ENCODE data around the gene LHFPL2. TPM values are rescaled to one million over a fixed set of nuclear protein-coding genes. Genes with fewer than 3 reads are reported as not detected.

Gene LHFPL2, protein sequence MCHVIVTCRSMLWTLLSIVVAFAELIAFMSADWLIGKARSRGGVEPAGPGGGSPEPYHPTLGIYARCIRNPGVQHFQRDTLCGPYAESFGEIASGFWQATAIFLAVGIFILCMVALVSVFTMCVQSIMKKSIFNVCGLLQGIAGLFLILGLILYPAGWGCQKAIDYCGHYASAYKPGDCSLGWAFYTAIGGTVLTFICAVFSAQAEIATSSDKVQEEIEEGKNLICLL
- polyA plus RNA-seq (2012; ENCODE audit: insufficient read length, low read depth): 37.0 TPM

DNA sequence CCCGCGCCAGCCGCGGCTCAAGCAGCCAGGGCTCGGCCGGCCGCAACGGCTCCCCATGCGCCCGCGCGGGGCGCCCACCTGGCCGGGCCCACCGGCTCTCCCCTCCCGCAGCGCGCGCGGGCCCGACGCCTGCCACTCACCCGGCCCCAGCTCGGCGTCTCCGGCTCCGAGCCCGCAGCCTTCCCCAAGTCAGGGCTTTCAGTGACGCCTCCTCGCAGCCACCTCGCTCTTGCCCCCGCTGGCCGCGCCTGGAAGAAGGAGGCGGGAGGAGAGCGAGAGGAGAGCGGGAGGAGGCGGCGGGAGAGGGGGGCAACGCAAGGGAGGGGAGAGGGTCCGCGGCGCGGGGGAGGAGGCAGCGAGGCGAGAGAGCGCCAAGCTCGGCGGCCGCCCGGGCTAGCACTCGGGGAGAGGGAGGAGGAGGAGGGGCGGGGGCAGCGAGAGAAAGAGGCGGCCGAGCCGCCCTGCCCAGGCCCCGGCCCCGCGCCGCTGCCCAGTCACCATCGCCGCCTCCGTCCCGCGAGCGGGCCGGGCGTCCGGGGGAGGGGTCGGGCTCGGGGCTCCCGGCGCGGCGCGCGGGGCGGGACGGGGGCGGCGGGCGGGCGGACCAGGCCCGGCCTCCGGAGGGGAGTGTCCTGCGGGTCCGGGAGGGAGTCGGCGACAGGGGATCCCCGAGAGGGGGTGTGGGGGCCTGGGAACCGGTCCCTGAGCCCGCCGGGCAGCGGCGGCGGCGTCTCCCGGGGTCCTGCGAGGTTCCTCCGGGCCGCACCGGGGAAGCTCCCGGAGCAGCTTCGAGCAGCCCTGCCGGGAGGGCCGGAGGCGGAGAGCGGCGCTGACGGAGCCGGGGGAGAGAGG, at the start of gene LHFPL2:
Gene LHFPL2, minus strand, starts transcription at position 414 of the 852 bp plus-strand sequence. CDS start 138,559 bp downstream, outside the sequence.
- no peak for TF ChIP-seq TAF1 (IDR thresholded peaks at IDR 0.05; ENCODE audit: borderline replicate concordance, insufficient read depth, low read length)
- TF ChIP-seq, protein P1, sequence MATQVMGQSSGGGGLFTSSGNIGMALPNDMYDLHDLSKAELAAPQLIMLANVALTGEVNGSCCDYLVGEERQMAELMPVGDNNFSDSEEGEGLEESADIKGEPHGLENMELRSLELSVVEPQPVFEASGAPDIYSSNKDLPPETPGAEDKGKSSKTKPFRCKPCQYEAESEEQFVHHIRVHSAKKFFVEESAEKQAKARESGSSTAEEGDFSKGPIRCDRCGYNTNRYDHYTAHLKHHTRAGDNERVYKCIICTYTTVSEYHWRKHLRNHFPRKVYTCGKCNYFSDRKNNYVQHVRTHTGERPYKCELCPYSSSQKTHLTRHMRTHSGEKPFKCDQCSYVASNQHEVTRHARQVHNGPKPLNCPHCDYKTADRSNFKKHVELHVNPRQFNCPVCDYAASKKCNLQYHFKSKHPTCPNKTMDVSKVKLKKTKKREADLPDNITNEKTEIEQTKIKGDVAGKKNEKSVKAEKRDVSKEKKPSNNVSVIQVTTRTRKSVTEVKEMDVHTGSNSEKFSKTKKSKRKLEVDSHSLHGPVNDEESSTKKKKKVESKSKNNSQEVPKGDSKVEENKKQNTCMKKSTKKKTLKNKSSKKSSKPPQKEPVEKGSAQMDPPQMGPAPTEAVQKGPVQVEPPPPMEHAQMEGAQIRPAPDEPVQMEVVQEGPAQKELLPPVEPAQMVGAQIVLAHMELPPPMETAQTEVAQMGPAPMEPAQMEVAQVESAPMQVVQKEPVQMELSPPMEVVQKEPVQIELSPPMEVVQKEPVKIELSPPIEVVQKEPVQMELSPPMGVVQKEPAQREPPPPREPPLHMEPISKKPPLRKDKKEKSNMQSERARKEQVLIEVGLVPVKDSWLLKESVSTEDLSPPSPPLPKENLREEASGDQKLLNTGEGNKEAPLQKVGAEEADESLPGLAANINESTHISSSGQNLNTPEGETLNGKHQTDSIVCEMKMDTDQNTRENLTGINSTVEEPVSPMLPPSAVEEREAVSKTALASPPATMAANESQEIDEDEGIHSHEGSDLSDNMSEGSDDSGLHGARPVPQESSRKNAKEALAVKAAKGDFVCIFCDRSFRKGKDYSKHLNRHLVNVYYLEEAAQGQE (IDR thresholded peaks at IDR 0.05; ENCODE audit: insufficient read depth in 1 of 2, low read depth in 2 of 2, low read length in 2 of 2): no peak
- TF ChIP-seq FOXP2 (optimal IDR thresholded peaks at IDR 0.05; ENCODE audit: borderline replicate concordance, extremely low read depth, extremely low read length, insufficient read depth): no peak
- no peak for TF ChIP-seq POLR2AphosphoS5 (IDR thresholded peaks at IDR 0.05; ENCODE audit: low read depth, low read length)
- no peak for TF ChIP-seq SIN3A (IDR thresholded peaks at IDR 0.05; ENCODE audit: borderline replicate concordance, insufficient read depth, low read length)

DNA sequence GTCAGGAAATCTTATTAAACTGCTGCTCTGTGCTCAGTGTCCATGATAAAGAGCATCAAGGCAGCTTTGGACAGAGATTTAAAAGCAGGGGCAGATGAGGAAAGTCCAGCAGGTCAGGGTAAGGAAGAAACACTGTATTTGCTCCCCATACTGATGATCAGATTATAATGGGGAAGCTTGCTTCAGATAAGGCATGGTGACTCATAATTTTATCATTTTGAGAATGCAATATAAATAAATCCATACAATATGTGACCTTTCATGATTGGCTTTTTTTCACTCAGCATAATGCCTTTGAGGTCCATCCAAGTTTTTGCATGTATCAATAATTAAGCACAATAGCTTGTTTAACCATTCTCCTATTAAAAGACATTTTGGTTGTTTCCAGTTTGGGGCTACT, 48.1 kb upstream of the LHFPL2 start:
- TF ChIP-seq TAF1 (IDR thresholded peaks at IDR 0.05; ENCODE audit: borderline replicate concordance, insufficient read depth, low read length): no peak
- TF ChIP-seq POLR2AphosphoS5 (IDR thresholded peaks at IDR 0.05; ENCODE audit: low read depth, low read length): no peak
- no peak for TF ChIP-seq FOXP2 (optimal IDR thresholded peaks at IDR 0.05; ENCODE audit: borderline replicate concordance, extremely low read depth, extremely low read length, insufficient read depth)
- TF ChIP-seq, protein P1 (IDR thresholded peaks at IDR 0.05; ENCODE audit: insufficient read depth in 1 of 2, low read depth in 2 of 2, low read length in 2 of 2): no peak
- TF ChIP-seq SIN3A (IDR thresholded peaks at IDR 0.05; ENCODE audit: borderline replicate concordance, insufficient read depth, low read length): no peak

DNA sequence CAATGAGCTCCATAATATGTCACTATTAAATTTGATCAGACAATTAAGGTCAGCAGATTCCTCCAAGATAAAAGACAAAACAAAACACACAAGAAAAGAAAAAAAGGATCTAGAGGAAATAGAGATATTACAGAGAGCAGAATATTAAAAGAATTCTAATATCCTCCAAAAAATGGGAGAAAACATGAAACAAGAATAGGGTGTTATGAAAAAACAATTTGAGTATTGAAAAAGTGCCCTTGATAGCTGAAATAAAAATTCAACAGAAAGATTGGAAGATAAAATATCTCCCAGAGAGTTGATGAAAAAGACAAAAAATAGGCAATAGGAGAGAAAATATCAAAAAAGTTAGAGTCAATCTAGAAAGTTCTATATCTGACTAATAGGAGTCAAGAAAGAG, 44.8 kb upstream of the LHFPL2 start:
- TF ChIP-seq FOXP2 (optimal IDR thresholded peaks at IDR 0.05; ENCODE audit: borderline replicate concordance, extremely low read depth, extremely low read length, insufficient read depth) (no peak), SIN3A (IDR thresholded peaks at IDR 0.05; ENCODE audit: borderline replicate concordance, insufficient read depth, low read length) (no peak), POLR2AphosphoS5 (IDR thresholded peaks at IDR 0.05; ENCODE audit: low read depth, low read length) (no peak), TAF1 (IDR thresholded peaks at IDR 0.05; ENCODE audit: borderline replicate concordance, insufficient read depth, low read length) (no peak)
- TF ChIP-seq, protein P1 (IDR thresholded peaks at IDR 0.05; ENCODE audit: insufficient read depth in 1 of 2, low read depth in 2 of 2, low read length in 2 of 2): no peak

DNA sequence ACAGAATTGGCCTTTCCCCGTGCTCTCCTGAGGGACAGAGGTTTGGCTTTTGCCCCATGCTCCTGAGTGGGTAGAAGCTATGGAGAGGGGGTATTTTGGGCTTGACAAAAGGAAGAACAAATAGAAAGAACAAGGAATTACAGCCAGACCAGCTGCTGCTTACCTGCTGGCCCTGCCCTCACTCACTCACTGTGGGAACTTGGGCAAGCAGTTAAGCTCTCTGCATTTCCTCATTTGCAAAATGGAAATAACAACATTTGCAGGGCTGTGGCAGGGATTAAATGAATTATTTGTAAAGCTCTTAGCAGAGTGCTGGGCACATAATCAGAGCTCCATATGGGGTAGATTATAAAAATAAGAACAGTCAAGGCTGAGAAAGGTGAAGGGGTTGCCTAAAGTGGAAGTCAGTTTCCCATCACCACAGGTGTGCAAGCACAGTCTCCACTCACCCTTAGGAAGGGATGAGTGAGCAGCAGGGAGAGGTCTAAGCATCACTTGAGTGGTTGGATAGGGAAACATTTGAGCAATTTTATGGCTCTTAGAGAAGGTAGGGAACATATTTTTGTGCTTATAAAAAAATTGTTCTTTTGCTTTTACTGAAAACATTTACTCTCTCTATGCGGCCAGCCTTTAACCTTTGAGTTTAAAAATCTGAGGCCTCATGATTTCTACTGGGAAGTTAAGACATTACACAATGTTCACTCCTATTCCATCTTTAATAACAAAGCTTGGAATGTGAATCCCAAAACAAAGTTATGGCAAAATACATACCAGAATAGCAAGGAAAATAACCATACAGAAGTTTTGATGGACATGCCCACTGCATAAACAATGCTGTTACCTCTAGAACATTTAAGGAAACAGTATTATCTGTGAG, 42.8 kb upstream of the LHFPL2 start:
- TF ChIP-seq SIN3A (IDR thresholded peaks at IDR 0.05; ENCODE audit: borderline replicate concordance, insufficient read depth, low read length) (no peak), FOXP2 (optimal IDR thresholded peaks at IDR 0.05; ENCODE audit: borderline replicate concordance, extremely low read depth, extremely low read length, insufficient read depth) (no peak), TAF1 (IDR thresholded peaks at IDR 0.05; ENCODE audit: borderline replicate concordance, insufficient read depth, low read length) (no peak), POLR2AphosphoS5 (IDR thresholded peaks at IDR 0.05; ENCODE audit: low read depth, low read length) (no peak)
- TF ChIP-seq, protein P1 (IDR thresholded peaks at IDR 0.05; ENCODE audit: insufficient read depth in 1 of 2, low read depth in 2 of 2, low read length in 2 of 2): no peak

Data from PFSK-1 (cell line).